Adrenal gland (tissue), 12 donors: ENCODE measurements around the gene CD44. TPM values are rescaled to one million over a fixed set of nuclear protein-coding genes. Genes with fewer than 3 reads are reported as not detected.

Source experiments
- DNase-seq, 7 donors: peaks; one replicate each; pipeline ENCODE4 v3.0.0-alpha.2; 2019 to 2020
- H3K27ac ChIP-seq, 5 donors: fragments of 200-600 bp; sonication (generic) in 4 of 5; 1 replicate in 3 of 5; 2 replicates in 2 of 5; pipeline versions ENCODE4 v1.5.1 to v1.8.0; 2016 to 2020; ENCODE audit warnings: mild to moderate bottlenecking in 1 of 5
- H3K27me3 ChIP-seq: fragments of 200-600 bp; 2 replicates; pipeline ENCODE4 v1.8.0; 2021
- H3K36me3 ChIP-seq, 2 donors: fragments of 200-600 bp; replicated peaks in 1 of 2; 1 replicate in 1 of 2; 2 replicates in 1 of 2; pipeline versions ENCODE4 v1.5.1 to v1.8.0; 2018 to 2022
- H3K4me1 ChIP-seq, 2 donors: fragments of 200-600 bp; replicated peaks in 1 of 2; 1 replicate in 1 of 2; 2 replicates in 1 of 2; pipeline versions ENCODE4 v1.5.1 to v1.8.0; 2018 to 2021
- H3K4me3 ChIP-seq, 4 donors: fragments of 200-600 bp; sonication (generic) in 3 of 4; one replicate each; pipeline ENCODE4 v1.5.1; 2016 to 2018
- H3K9me3 ChIP-seq, 3 donors: fragments of 200-600 bp; sonication (generic) in 1 of 3; replicated peaks in 1 of 3; 1 replicate in 2 of 3; 2 replicates in 1 of 3; pipeline versions ENCODE4 v1.5.1 to v1.8.0; 2016 to 2021
- CTCF ChIP-seq, 6 experiments: fragments of 450-650 bp in 4 of 6; fragments of 200-600 bp in 2 of 6; sonication (generic) in 1 of 6; IDR thresholded peaks; 1 replicate in 5 of 6; 2 replicates in 1 of 6; pipeline versions ENCODE4 v1.5.1 to v1.8.0; 2016 to 2021; ENCODE audit warnings: antibody characterized with exemption in 6 of 6, mild to moderate bottlenecking in 2 of 6, moderate library complexity in 1 of 6
- POLR2A ChIP-seq, 2 donors: fragments of 450-650 bp; IDR thresholded peaks; one replicate each; pipeline ENCODE4 v1.6.1; 2017; ENCODE audit warnings: antibody characterized with exemption in 2 of 2, mild to moderate bottlenecking in 2 of 2, moderate library complexity in 1 of 2
- WGBS, 4 donors: extraction: QIAGEN DNeasy Blood & Tissue Kit in 2 of 4; methylation state at CpG; one replicate each; pipeline versions ENCODE4 v1.1.5 to v1.1.7; 2013 to 2017; 5-methylcytosine and 5-hydroxymethylcytosine counted together
- intact Hi-C, 2 donors: fragments of 100-400 bp; cut with DNase I; formaldehyde crosslinking; loops; one replicate each; pipeline versions ENCODE4 v1.14.1 to v1.15.0; 2022 to 2023
- polyA plus RNA-seq, 3 donors: library from polyadenylated mRNA; stranded (reverse); fragments of 200-250 nt in 2 of 3; fragments of 350-450 nt in 1 of 3; fragmentation: Illumina TruSeq in 1 of 3; extraction: RNeasy Lipid Tissue Mini Kit (QIAGEN cat#74804) in 1 of 3; gene quantifications; one replicate each; pipeline ENCODE4 v1.2.3, GENCODE V29; 2013 to 2014
- total RNA-seq, 9 donors: library from RNA; depleted of rRNA in 4 of 9; stranded (reverse); fragments of >200 nt in 4 of 9; fragments of 120-200 nt in 1 of 9; fragmentation: NEBNext Ultra II Directional in 1 of 9; extraction: Animal tissue kit (Norgen Biotek cat#: 25700) in 1 of 9; gene quantifications; one replicate each; pipeline versions ENCODE4 v1.1.0 to v1.2.4, GENCODE V29; 2013 to 2023
- donor health status: healthy with polysubstance abuse.
- donor health status: Bipolar disorder and iron deficiency.
- donor health status: DM: yes; HTN: yes; CAD: no.
- donor health status: DM: no; HTN: no; CAD: no.
- donor health status: DM: no; HTN: no; CAD: no.
- donor health status: DM: yes; HTN: yes; CAD: no.

The CD44 gene
- total and polyA plus RNA-seq, 12 donors, result 10.2 to 110 (median 77.5) TPM

DNA sequence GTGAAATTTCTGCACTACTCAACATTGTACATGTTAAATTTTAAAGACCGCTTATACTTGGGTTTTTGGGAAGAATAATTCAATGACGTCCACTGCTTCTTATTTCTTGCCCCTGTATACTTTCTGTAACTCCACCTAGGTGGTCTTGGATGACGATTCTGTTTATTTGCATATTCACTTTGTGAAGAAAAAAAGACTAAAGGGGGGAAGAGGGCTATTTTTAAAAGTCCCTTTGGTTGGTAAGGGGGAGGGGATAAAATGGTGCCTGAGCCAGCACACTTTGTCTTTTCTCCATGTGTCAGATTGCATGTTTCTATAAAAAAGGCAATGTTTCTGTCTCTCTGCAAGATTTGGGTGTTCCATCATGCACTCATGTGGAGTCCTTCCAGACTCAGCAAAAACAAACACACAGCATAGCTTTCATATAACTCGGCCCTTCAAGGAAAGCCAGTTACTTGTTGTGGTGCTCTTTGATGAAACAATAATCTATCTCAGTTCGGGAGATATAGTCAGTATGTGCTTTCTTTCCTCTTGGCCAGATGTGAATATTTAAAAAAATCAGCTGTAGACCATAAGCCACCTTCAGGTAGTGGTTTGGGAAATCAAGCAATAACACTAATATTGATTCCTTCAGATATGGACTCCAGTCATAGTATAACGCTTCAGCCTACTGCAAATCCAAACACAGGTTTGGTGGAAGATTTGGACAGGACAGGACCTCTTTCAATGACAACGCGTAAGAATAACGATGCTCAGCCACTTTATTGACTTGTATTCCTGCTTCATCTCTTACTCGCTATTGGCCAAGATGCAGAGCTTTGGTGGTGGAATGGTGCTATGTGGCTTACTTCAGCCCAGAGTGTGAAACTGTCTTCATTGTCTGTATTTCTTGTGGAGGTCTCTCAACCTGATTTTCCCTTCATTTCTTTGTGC, 68.8 kb downstream of the CD44 start:
- Histone ChIP-seq H3K27me3 (no peaks in the 10 kb centered on the region), H3K27ac (no peak overlapping the region), H3K4me3 (no peak overlapping the region), H3K36me3 (no peaks in the 10 kb centered on the region), H3K9me3 (no peaks in the 10 kb centered on the region), H3K4me1 (peaks cover 0 to 7% of the 10 kb centered on the region in 2 donors)
- intact Hi-C loops, result no loop called here
- no peak for TF ChIP-seq CTCF (IDR thresholded peaks at IDR 0.05)
- no peak for TF ChIP-seq POLR2A (IDR thresholded peaks at IDR 0.05)
- no peak for DNase-seq
- WGBS, 4 donors, result 83 to 87% (median 85%) methylated on average over 10 of the region's 10 CpGs

DNA sequence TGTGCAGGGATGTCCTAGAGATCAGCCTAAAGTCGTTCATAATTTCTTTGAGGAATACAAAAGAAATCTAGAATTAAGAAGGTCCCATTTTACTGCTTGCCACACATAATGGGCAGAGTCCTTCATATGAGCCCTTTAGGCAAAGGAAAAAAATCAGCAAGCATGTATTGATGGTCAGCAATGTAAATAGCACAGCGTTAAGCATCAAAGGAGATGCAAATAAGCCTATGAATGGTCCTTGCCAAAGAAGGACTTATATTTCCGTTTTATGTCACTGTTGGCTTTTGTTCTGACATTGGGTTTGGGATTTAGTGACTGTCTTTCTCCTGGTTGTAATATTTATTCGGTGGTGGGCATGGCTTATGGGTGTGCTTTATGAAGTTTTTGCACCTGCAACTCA, 69.8 kb downstream of the CD44 start:
- TF ChIP-seq POLR2A (IDR thresholded peaks at IDR 0.05) (no peak), CTCF (IDR thresholded peaks at IDR 0.05) (no peak)

GRCh38 chr11:35210876-35211546, 72.0 kb downstream of the CD44 start:
- no peaks in the 10 kb centered on the region for H3K36me3 ChIP-seq
- no peaks in the 10 kb centered on the region for H3K27me3 ChIP-seq
- no peak overlapping the region for H3K4me3 ChIP-seq
- intact Hi-C loops, result no loop called here
- no peak for DNase-seq
- 78 to 87% (median 80%) methylated on average over 3 of the region's 3 CpGs for WGBS, 4 donors
- no peak overlapping the region for H3K27ac ChIP-seq
- TF ChIP-seq POLR2A (IDR thresholded peaks at IDR 0.05), result no peak
- no peak for TF ChIP-seq CTCF (IDR thresholded peaks at IDR 0.05)
- H3K4me1 ChIP-seq, result peaks cover 0 to 20% of the 10 kb centered on the region in 2 donors
- no peaks in the 10 kb centered on the region for H3K9me3 ChIP-seq

More for the DNA sequence above, 69.8 kb downstream of the CD44 start:
- no peaks in the 10 kb centered on the region for H3K9me3 ChIP-seq
- DNase-seq, result no peak
- H3K27me3 ChIP-seq, result no peaks in the 10 kb centered on the region
- peaks cover 0 to 7% of the 10 kb centered on the region in 2 donors for H3K4me1 ChIP-seq
- 66 to 77% (median 70%) methylated on average over 4 of the region's 4 CpGs for WGBS, 4 donors
- H3K4me3 ChIP-seq, result no peak overlapping the region
- intact Hi-C loops, result no loop called here
- H3K27ac ChIP-seq, result no peak overlapping the region
- no peaks in the 10 kb centered on the region for H3K36me3 ChIP-seq

DNA sequence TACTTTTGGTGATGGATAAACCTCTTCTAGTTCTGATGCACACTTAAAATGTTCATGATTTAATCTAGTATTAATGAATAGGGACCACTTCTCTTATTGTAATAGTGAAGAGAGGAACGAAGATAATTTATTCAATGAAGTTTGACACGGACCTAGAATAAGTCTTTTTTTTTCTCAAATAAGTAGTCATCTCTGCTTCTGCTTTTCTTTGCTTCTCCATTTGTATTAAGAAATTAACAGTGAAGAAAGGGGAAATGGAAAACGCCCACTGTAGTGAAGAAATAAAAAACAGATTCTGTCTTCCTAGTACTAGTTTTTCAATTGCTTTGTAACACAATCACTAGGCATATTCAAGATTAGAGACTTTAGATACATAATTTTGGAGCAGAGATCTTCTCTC, 73.0 kb downstream of the CD44 start:
- TF ChIP-seq POLR2A (IDR thresholded peaks at IDR 0.05), result no peak
- TF ChIP-seq CTCF (IDR thresholded peaks at IDR 0.05), result no peak
- DNase-seq, result no peak
- intact Hi-C loops, result no loop called here
- 73 to 90% (median 79%) methylated on average over 3 of the region's 3 CpGs for WGBS, 4 donors
- H3K4me1 ChIP-seq, result peaks cover 0 to 24% of the 10 kb centered on the region in 2 donors
- H3K9me3 ChIP-seq, result no peaks in the 10 kb centered on the region
- peak overlapping the region in 4 of 5 donors; percentile 52 to 59 (median 56) for H3K27ac ChIP-seq
- no peaks in the 10 kb centered on the region for H3K27me3 ChIP-seq
- H3K36me3 ChIP-seq, result no peaks in the 10 kb centered on the region
- no peak overlapping the region for H3K4me3 ChIP-seq
